Measurements from ENCODE around the gene SH3GL3. TPM values are rescaled to one million over a fixed set of nuclear protein-coding genes. Genes with fewer than 3 reads are reported as not detected.

SH3GL3 gene
- total RNA-seq, 2 experiments from 2014 or later, result not detected

- no peaks in the 10 kb centered on the region for H3K79me2 ChIP-seq (ENCODE audit: insufficient read depth, low read depth, low read length)
- H3K4me1 ChIP-seq (ENCODE audit: insufficient read depth, low read length, poor library complexity, severe bottlenecking), result no peaks in the 10 kb centered on the region
- TF ChIP-seq CTCF (conservative IDR thresholded peaks at IDR 0.05; ENCODE audit: low read length), result no peak
- H3K27ac ChIP-seq (ENCODE audit: low read depth, low read length, poor library complexity, severe bottlenecking), result no peak overlapping the region
- BruUV-seq (replicated peaks), result no TSS peak
- no peak overlapping the region for H3K4me3 ChIP-seq (ENCODE audit: low read depth, low read length, poor library complexity, severe bottlenecking)
- H3K9me2 ChIP-seq (ENCODE audit: insufficient read depth, low read length), result no peaks in the 10 kb centered on the region
- intact Hi-C loops (cut with micrococcal nuclease; ENCODE audit: unreplicated experiment), result no loop called here
- ChIA-PET POLR2A (interaction anchor here (1.0 kb wide), 1 partner anchor 15 kb away, joined by 3 read pairs; no protein-coding TSS in a partner anchor), CTCF (ENCODE audit: unreplicated experiment) (no interaction called here)
- no peak overlapping the region for H2AFZ ChIP-seq (ENCODE audit: low read length)
- no peaks in the 10 kb centered on the region for H3K9me3 ChIP-seq (ENCODE audit: low read length)
- H4K20me1 ChIP-seq (ENCODE audit: insufficient read depth, low read length), result no peaks in the 10 kb centered on the region
- no peak overlapping the region for H3K4me2 ChIP-seq (ENCODE audit: low read length)
- DNase-seq (ENCODE audit: low spot score), result no peak
- no peaks in the 10 kb centered on the region for H3K36me3 ChIP-seq (ENCODE audit: insufficient read depth, low read length)
Observed at GRCh38 chr15:83422541-83422940, 24.6 kb upstream of the SH3GL3 start.

GRCh38 chr15:83424101-83424500 is 23.0 kb upstream of the SH3GL3 start:
- no peaks in the 10 kb centered on the region for H3K36me3 ChIP-seq (ENCODE audit: insufficient read depth, low read length)
- no TSS peak for BruUV-seq (replicated peaks)
- H3K4me2 ChIP-seq (ENCODE audit: low read length), result no peak overlapping the region
- DNase-seq (ENCODE audit: low spot score), result no peak
- H3K4me3 ChIP-seq (ENCODE audit: low read depth, low read length, poor library complexity, severe bottlenecking), result no peak overlapping the region
- intact Hi-C loops (cut with micrococcal nuclease; ENCODE audit: unreplicated experiment), result no loop called here
- no peak overlapping the region for H3K27ac ChIP-seq (ENCODE audit: low read depth, low read length, poor library complexity, severe bottlenecking)
- ChIA-PET CTCF (ENCODE audit: unreplicated experiment) (no interaction called here), POLR2A (interaction anchor here (0.6 kb wide), 1 partner anchor 203 kb away, joined by 6 read pairs; no protein-coding TSS in a partner anchor)
- H3K9me3 ChIP-seq (ENCODE audit: low read length), result no peaks in the 10 kb centered on the region
- H4K20me1 ChIP-seq (ENCODE audit: insufficient read depth, low read length), result no peaks in the 10 kb centered on the region
- TF ChIP-seq EZH2phosphoT487 (IDR thresholded peaks at IDR 0.05; ENCODE audit: borderline replicate concordance, low read depth, low read length) (no peak), CTCF (conservative IDR thresholded peaks at IDR 0.05; ENCODE audit: low read length) (no peak)
- H3K79me2 ChIP-seq (ENCODE audit: insufficient read depth, low read depth, low read length), result no peaks in the 10 kb centered on the region
- H3K4me1 ChIP-seq (ENCODE audit: insufficient read depth, low read length, poor library complexity, severe bottlenecking), result no peaks in the 10 kb centered on the region
- no peak overlapping the region for H2AFZ ChIP-seq (ENCODE audit: low read length)
- H3K9me2 ChIP-seq (ENCODE audit: insufficient read depth, low read length), result no peaks in the 10 kb centered on the region

DNA sequence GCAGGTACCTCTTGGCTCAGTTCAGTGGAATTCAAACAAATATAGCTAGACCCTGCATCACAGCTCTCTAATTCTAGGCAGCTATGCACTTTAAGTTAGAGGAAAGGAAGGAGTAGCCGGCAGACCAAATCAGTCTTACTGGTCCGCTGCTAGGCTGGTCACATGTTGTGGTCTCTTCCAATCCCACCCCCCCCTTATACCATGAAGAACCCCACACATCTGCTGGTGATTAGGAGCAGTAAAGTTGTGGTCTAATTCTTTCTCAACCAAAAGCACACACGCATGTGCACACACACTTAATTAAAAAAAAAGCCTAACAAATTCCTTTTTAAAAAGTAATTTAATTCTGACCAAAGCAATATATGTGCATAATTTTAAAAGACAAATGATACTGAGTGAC is 16.7 kb upstream of the SH3GL3 start:
- Histone ChIP-seq H2AFZ (ENCODE audit: low read length) (no peak overlapping the region), H3K9me3 (ENCODE audit: low read length) (no peaks in the 10 kb centered on the region), H3K79me2 (ENCODE audit: insufficient read depth, low read depth, low read length) (no peaks in the 10 kb centered on the region), H3K4me3 (ENCODE audit: low read depth, low read length, poor library complexity, severe bottlenecking) (no peak overlapping the region), H3K27ac (ENCODE audit: low read depth, low read length, poor library complexity, severe bottlenecking) (no peak overlapping the region), H3K4me1 (ENCODE audit: insufficient read depth, low read length, poor library complexity, severe bottlenecking) (no peaks in the 10 kb centered on the region), H3K36me3 (ENCODE audit: insufficient read depth, low read length) (no peaks in the 10 kb centered on the region), H3K9me2 (ENCODE audit: insufficient read depth, low read length) (no peaks in the 10 kb centered on the region), H3K4me2 (ENCODE audit: low read length) (no peak overlapping the region), H4K20me1 (ENCODE audit: insufficient read depth, low read length) (no peaks in the 10 kb centered on the region)
- ChIA-PET POLR2A (no interaction called here), CTCF (ENCODE audit: unreplicated experiment) (no interaction called here)
- TF ChIP-seq EZH2phosphoT487 (IDR thresholded peaks at IDR 0.05; ENCODE audit: borderline replicate concordance, low read depth, low read length), result no peak
- TF ChIP-seq CTCF (conservative IDR thresholded peaks at IDR 0.05; ENCODE audit: low read length), result no peak
- intact Hi-C loops (cut with micrococcal nuclease; ENCODE audit: unreplicated experiment), result no loop called here
- DNase-seq (ENCODE audit: low spot score), result no peak
- BruUV-seq (replicated peaks), result no TSS peak

Data from OCI-LY7 (cell line).